Sigmoid colon (tissue), 4 donors: Measurements from ENCODE around the gene EIF3F.

Experiments
- CTCF ChIP-seq, 4 experiments: fragments of 450-650 bp in 3 of 4; fragments of 200-600 bp in 1 of 4; IDR thresholded peaks; one replicate each; pipeline ENCODE4 v1.5.1; 2016 to 2019; ENCODE audit warnings: antibody characterized with exemption in 4 of 4, mild to moderate bottlenecking in 3 of 4, moderate library complexity in 2 of 4
- POLR2A ChIP-seq, 2 donors: fragments of 450-650 bp; IDR thresholded peaks; one replicate each; pipeline ENCODE4 v1.6.1; 2016; ENCODE audit warnings: antibody characterized with exemption in 2 of 2, mild to moderate bottlenecking in 2 of 2, moderate library complexity in 2 of 2
- POLR2AphosphoS5 ChIP-seq, 4 donors: sonication (generic); formaldehyde crosslinking; IDR thresholded peaks; one replicate each; pipeline ENCODE4 v1.6.1; 2017; ENCODE audit warnings: antibody characterized with exemption in 4 of 4

GRCh38 chr11:8032122-8032521 lies 45.0 kb downstream of the EIF3F start:
- no peak for TF ChIP-seq CTCF (IDR thresholded peaks at IDR 0.05)
- no peak for TF ChIP-seq POLR2AphosphoS5 (IDR thresholded peaks at IDR 0.05)
- no peak for TF ChIP-seq POLR2A (IDR thresholded peaks at IDR 0.05)
